EH (cell line): ENCODE results near the gene IRGM.
"Not testable (repeated sequence)": the region's sequence is repeated elsewhere in the genome, so short reads cannot be mapped to it uniquely, and the experiment has no call there.

ENCODE experiments used
- DNase-seq: peaks from one replicate; pipeline ENCODE4 v3.0.0-alpha.2; 2015; ENCODE audit warnings: low read depth

The IRGM gene, protein sequence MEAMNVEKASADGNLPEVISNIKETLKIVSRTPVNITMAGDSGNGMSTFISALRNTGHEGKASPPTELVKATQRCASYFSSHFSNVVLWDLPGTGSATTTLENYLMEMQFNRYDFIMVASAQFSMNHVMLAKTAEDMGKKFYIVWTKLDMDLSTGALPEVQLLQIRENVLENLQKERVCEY

DNA sequence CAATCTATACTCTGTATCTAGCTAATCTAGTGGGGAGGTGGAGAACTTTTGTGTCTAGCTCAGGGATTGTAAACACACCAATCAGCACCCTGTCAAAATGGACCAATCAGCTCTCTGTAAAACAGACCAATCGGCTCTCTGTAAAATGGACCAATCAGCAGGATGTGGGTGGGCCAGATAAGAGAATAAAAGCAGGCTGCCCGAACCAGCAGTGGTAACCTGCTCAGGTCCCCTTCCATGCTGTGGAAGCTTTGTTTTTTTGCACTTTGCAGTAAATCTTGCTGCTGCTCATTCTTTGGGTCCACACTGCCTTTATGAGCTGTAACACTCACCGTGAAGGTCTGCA, at the start of gene IRGM:
TSS of gene IRGM (plus strand) at position 214 of the 346 bp plus-strand sequence. CDS start 1,603 bp downstream, outside the sequence.
- DNase-seq = not testable (repeated sequence)

- no peak for DNase-seq
These were observed 48.9 kb upstream of the IRGM start for GRCh38 chr5:150797384-150797783.

DNA sequence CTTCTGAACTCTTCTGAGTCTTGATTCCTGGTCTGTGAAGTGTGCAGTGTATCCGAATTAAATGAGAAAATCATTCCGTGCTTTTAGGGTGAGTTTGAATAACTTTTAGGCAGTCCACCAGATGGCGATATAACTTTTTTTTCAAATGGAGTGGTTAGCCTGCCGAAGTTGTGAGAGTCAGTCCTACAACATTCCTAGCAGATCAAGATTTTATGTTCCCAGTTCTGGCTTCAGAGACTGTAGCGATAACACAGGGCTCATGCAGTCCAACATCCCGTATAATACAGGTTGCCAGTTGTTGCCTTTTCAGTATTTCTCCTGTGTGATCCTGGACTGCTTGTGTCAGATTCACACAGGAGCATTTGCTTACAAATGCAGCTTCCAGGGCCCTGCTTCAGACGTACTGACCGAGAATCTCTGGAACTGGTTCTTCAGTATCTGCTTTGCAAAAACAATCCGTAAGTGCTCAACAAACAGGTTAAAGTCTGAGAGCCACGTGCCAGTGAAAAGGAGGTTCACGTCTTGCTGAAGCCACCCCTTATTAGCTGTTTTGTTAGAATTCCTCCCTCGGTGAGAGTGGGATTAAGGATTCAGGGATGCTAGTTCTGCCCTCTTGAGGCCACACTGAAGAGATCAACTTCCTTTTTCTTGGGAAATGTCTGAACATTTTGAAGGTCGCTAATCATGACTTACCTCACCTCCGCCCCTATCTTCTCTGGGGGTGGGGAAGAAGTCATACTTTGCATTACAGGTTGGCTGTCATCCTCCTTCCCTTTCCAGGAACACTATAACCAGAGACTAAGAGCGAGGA, 45.0 kb upstream of the IRGM start:
- DNase-seq = peak; percentile 79

GRCh38 chr5:150804388-150804787, 41.9 kb upstream of the IRGM start:
- DNase-seq = no peak

- no peak for DNase-seq
These were observed 37.0 kb upstream of the IRGM start for GRCh38 chr5:150809363-150809762.

GRCh38 chr5:150815010-150815409, 31.3 kb upstream of the IRGM start:
- DNase-seq = no peak

DNA sequence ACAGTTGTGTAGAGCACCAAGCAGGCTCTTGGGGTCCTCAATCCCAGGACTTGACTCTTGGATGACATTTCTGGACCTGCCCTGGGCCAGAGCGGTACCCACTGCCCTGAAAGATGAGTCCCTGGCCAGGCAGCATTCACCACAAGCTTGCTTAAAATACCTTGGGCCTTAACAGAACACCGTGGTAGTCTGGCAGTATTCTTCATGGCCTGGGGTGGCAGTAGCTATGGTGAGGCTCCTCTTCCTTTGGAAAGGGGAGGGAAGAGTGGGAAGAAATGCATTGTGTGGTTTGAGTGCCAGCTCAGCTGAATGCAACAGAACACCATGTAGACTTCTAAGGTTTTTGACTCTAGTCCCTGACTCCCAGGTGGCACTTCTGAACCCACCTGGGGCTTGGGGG, 29.4 kb upstream of the IRGM start:
- DNase-seq = no peak

DNA sequence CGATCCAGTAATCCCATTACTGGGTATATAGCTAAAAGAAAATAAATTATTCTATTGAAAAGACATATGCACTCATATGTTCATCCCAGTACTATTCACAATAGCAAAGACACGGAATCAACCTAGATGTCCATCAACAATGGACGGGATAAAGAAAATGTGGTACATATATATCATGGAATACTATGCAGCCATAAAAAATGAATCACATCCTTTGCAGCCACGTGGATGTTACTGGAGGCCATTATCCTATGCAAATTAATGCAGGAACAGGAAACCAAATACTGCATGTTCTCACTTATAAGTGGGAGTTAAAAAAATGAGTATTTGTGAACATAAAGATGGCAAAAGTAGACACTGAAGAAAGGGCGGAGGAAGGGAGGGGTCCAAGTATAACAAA, 16.6 kb upstream of the IRGM start:
- no peak for DNase-seq

GRCh38 chr5:150831821-150832220, 14.5 kb upstream of the IRGM start:
- not testable (repeated sequence) for DNase-seq

- DNase-seq = no peak
These were observed 10.3 kb upstream of the IRGM start for GRCh38 chr5:150836064-150836463.

DNA sequence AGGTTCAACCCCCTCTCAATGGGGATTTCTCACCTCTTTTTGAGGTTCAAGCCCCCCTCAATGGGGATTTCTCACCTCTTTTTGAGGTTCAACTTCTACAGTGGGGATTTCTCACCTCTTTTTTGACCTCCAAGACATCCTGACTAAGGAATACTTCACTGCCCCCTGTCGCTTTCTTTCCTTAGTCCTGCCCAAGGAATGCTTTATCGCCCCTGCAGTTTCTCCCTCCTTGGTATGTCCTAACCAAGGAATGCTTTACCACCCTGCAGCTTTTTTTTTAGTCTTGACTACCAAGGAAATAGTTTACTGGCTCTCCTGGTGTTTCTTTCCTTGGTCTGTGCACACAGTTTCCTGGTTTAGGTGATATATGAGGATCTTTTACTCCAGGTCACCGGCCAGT, 9.6 kb upstream of the IRGM start:
- no peak for DNase-seq

DNA sequence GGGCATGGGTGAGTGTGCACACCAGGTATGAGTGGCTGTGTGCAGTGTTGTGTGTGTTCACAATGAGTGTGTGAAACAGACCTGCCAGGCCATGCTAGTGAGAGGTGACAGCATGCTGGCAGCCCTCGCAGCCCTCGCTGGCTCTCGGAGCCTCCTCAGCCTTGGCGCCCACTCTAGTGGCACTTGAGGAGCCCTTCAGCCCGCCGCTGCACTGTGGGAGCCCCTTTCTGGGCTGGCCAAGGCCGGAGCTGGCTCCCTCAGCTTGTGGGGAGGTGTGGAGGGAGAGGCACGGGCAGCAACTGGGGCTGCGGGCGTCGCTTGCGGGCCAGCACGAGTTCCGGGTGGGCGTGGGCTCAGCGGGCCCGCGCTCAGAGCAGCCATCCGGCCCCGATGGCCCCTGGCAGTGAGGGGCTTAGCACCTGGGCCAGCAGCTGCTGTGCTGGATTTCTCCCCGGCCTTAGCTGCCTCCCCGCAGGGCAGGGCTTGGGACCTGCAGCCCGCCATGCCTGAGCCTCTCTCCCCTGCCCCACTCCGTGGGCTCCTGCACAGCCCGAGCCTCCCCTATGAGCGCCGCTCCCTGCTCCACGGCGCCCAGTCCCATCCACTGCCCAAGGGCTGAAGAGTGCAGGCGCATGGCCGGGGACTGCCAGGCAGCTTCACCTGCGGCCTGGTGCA, 999 bp upstream of the IRGM start:
- DNase-seq = not testable (repeated sequence)

DNA sequence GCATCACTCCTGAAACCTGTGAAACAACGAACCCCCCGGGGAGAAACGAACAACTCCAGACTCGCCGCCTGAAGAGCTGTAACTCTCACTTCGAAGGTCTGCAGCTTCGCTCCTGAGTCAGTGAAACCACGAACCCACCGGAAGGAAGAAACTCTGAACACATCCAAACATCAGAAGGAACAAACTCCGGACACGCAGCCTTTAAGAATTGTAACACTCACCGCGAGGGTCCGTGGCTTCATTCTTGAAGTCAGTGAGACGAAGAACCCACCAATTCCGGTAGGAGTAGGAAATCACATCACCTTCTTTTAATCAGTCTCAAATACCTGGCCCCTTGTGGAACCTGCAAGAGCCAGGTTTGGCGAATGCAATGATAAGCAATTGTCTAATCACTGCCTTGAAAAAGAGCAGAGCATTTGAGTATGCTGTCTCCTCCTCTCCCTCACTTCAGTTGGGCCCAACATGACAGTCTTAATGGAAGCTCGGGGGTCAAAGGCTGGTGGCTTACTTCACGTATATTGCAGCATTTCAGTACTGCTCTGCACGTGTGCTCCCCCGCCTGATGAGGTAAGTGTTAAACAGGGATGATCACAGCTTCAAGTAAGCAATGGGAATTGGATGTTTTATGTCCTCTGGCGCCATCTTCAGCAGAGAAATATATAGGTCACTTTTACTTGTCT, 473 bp downstream of the IRGM start:
- DNase-seq = peak; percentile 83

DNA sequence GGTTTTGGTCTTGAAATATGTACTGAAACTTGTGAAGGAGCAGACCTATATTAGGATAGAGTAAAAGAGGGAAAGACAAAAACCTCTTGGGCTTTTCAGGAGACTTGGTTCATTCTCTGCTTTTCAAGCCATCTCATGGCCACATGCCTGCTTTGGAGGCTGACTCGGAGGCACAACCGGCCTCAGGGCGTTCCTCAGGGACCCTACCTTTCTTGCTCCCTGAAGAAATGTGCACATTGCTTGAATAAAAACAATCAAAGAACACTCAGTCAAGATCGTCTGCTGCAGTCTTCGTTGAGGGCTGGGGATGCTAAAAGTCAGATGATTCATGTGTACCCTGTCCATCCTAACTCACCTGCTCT, 994 bp downstream of the IRGM start:
- DNase-seq = no peak

- DNase-seq = no peak
These were observed 1.9 kb downstream of the IRGM start for GRCh38 chr5:150848271-150848670.

- DNase-seq = no peak
These were observed 4.7 kb downstream of the IRGM start for GRCh38 chr5:150851039-150851438.

DNA sequence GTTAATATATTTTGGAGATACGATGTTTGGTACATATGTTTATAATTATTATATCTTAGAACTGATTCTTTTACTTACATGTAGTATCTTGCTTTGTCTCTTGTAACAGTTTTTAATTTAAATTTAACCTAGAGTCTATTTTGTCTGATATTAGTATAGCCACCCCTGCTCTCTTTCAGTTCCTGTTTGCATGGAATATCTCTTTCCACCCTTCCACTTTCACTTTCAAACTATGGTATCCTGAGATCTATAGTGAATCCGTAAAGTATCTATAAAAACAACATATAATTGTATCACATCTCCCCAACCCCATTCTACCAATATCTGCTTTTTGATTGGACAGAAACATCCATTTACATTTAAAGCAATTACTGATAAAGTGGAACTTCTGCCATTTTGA, 7.2 kb downstream of the IRGM start:
- no peak for DNase-seq

DNA sequence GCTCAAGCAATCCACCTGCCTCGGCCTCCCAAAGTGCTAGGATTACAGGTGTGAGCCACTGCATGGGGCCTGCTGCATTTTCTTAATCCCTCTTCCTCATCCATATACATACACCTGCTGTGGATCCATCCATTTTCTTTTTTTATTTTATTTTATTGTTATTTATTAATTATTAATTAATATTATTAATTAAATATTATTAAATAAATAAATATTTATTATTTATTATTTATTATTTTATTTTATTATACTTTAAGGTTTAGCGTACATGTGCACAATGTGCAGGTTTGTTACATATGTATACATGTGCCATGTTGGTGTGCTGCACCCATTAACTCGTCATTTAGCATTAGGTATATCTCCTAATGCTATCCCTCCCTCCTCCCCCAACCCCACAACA, 10.4 kb downstream of the IRGM start:
- not testable (repeated sequence) for DNase-seq

DNA sequence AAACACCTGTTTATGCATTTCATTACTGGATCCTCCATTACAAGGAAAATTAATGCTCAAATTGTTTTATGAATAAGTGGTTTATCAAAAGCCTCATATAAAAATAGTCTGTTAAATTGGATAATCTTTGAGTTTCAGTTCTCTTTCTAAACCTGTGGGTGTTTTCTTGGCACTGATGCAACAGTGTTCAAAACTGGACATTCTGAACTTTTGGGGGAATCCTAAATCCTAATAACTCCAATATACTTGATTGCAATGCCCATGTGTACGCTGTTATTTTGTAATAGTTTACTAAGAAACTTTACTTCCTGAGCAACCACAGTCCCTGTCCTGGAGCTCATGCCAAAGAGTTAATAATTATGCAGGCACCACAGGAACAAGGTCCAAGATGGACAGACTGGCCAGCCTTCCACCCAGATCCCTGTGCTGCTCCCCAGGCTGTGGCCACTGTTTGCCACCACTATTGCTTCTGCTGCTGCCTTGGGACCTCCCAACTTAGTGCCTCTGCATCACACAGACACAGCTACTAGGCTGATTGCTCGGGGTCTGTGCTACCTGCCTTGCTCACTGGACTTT, 14.0 kb downstream of the IRGM start:
- DNase-seq = no peak

DNA sequence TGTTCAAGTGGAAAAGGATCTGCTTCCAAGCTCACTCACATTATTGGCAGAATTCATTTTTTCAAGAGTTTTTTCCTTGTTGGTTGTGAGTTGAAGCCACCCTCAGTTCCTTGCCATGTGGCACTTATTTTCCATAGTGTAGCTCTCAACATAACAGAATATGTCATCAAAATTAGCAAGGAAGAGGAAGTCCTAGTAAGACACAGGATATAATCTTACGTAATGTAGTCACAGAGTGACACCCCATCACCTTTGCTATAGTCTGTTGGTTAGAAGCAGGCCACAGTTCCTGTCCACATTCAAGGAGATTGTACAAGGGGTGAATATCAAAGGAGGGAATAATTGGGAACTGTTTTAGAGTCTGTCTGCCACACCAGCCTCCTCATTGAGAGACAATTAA, 15.7 kb downstream of the IRGM start:
- DNase-seq = no peak

DNA sequence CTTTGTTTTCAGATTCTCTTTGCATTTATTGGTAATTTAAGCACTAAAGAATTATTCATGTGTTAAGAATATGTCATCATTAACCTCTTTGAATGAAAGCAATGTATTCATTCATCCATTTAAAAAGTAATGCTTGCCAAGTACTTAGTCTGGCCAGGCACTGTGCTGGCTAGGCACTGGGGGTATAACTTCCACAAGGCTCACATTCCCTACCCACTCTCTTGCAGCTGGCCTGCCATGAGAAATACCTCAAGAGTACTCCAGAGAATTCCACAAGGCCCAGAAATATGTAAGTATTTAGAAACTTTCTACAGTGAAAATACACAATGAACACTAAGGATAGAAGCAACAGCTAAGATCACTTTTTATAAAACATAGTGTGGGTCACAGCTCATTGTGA, 33.0 kb downstream of the IRGM start:
- DNase-seq = no peak
